Epidermal melanocyte (primary cell): ENCODE results near the gene MSH3.
"Not testable (repeated sequence)": the region's sequence is repeated elsewhere in the genome, so short reads cannot be mapped to it uniquely, and the experiment has no call there.

ENCODE experiments used
- DNase-seq: peaks from one replicate; pipeline ENCODE4 v3.0.0; 2011; ENCODE audit warnings: low spot score; ENCODE audit not compliant: insufficient read length

The MSH3 gene

GRCh38 chr5:80902624-80903023 is 248.2 kb downstream of the MSH3 start:
- DNase-seq, result not testable (repeated sequence)

- no peak for DNase-seq
Measured at GRCh38 chr5:80904533-80905187, 250.2 kb downstream of the MSH3 start.

DNA sequence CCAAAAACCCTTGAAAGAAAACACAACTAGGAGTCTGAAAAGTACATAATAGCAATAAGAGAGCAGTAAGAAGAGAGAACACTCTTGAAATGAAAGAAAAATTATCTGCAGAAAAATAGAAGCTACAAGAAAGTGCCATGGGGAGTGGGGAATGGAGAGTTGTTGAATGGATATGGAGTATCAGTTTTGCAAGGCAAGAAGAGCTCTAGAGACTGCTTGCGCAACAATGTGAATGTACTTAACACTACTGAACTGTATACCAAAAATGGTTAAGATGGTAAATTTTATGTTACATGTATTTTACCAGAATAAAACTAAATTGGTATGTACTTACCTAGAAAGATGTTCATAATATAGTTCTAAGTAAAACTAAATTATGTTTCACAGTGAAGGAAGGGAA is 251.0 kb downstream of the MSH3 start:
- DNase-seq, result no peak

- no peak for DNase-seq
Measured at GRCh38 chr5:80912479-80912878, 258.0 kb downstream of the MSH3 start.

DNA sequence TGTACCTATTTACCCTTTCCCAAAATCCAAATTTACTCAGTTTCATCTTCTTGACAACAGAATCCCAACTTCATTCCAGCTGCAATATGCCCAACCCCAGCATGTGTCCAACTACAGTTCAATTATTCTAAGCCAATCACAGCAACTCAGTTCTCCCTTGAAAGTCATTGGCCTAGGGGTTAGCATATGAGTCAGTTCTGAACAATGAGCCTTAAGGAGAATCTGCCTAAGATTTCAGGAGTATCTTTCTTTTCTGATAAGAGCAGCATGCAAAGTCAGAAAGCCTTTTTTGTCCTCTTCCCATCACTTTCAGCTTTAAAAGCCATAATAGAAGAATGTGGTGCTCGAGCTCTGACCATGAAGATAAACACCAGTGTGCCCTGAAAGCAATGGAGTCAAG is 261.3 kb downstream of the MSH3 start:
- no peak for DNase-seq

DNA sequence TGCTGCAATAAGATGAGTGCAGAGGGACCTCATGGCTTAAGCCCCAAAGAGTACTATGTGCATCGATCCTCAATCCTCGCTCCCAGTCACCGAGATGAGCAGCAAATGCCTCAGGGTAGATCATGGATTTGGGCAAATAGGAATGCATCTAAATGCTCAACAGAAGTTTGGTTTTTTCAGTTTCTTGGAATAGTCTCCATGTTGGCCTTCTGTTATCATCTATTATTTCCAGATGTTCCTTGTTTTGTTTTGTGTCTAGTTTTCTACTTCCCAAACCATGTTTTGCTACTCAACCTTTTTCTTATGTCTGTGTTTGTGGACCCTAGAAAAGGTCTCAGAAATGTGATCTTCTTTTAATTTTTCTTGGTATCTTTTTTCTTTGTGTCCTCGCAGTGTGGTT is 262.2 kb downstream of the MSH3 start:
- no peak for DNase-seq

DNA sequence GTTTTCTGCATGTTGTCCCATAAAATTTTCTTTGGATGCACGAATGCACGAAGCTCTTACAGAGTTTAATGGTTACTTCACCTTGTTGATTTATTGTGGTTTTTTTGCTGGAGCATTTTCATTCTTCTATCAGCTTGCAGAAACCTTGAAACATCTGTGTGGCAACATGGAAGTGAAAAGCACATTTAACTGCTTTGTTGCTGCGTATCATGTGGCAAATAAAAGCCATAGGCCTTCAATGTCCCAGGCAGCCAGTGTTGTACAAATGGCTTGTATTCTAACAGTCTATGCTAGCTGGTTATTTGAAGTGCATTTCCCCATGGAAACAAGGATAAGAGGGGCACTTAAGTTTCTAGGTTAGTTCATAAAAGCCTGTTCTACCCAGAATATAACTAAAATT is 263.2 kb downstream of the MSH3 start:
- DNase-seq, result no peak

DNA sequence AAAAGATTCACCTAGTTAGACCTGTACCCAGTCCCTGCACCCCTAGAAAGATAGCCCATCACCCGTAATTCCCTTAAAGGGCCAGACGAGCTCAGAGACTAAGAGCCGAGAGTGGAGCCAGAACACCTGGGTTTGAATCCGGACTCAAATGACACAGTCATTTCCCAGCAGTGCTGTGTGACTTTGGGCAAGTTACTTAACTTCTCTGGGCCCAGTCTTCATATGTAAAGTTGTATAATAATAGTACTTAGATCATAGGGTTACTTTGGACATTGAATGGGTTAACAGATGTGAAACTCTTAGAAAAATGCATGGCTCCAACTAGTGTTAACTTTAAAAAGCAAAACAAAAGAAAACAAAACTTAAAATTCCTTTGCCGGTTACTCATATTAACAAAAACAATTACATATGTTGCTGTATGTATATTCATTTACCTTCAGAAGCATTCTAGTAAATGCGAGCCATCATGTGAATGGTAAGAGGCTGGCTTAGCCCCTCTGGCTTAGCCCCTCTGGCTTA is 265.3 kb downstream of the MSH3 start:
- no peak for DNase-seq

DNA sequence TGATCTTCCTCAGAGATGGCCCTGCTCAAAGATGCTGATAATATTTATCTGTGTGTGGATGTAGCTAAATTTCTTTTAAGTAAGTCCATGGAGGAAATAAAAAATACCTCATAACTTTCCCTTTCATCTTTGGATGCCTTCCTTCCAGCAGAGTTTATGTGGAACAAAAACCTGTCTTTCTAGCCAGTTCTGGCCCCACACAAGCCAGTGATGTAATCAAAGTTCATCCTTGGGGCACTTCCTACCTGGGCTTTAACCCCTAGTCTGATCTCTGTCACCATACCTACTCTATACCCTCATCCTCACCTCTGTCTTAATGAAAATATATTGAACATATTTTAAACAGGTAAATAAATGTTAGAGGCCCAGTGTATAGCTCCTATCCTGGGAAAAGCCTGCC is 265.9 kb downstream of the MSH3 start:
- DNase-seq, result no peak

GRCh38 chr5:80921026-80921425 is 266.6 kb downstream of the MSH3 start:
- DNase-seq, result no peak

GRCh38 chr5:80925931-80926330 is 271.5 kb downstream of the MSH3 start:
- no peak for DNase-seq
